ENCODE results near the gene COTL1. TPM values are rescaled to one million over a fixed set of nuclear protein-coding genes. Genes with fewer than 3 reads are reported as not detected.

COTL1 gene, protein sequence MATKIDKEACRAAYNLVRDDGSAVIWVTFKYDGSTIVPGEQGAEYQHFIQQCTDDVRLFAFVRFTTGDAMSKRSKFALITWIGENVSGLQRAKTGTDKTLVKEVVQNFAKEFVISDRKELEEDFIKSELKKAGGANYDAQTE
- total RNA-seq (2011; cell fraction: chromatin; rRNA removed; ENCODE audit: low replicate concordance), result 27.5 and 42.5 TPM in 2 replicates
- total RNA-seq (2011; cell fraction: nucleolus; rRNA removed), result 32.2 and 34.5 TPM in 2 replicates
- 35.0 and 39.8 TPM in 2 replicates for total RNA-seq (2011; cell fraction: nucleoplasm; rRNA removed)
- 117 and 145 TPM in 2 replicates for total RNA-seq (2014; rRNA removed)
- total RNA-seq (2014; rRNA removed; fragmentation: Illumina TruSeq; extraction: Trizol), result 49.5 and 60.5 TPM in 2 replicates
- 71.8 and 72.5 TPM in 2 replicates for total RNA-seq (2015; rRNA removed; fragmentation: Illumina TruSeq; extraction: Trizol)
- 185 and 186 TPM in 2 replicates for total RNA-seq (2021)
- 33.9 and 39.4 TPM in 2 replicates for polyA plus RNA-seq (2011; rRNA removed)
- 54.4 and 79.1 TPM in 2 replicates for polyA plus RNA-seq (2011; cell fraction: cytosol; rRNA removed)
- polyA plus RNA-seq (2011; cell fraction: nucleus; rRNA removed), result 33.5 and 46.0 TPM in 2 replicates
- polyA plus RNA-seq (2012), result 111 and 131 TPM in 2 replicates
- 161 TPM in 2 replicates for polyA plus RNA-seq (2014; fragmentation: Illumina TruSeq; extraction: Trizol)
- polyA plus RNA-seq (2014; fragmentation: Nextera tagmentation; extraction: Ambion mirVana), result 10 to 100 TPM; 27.7 to 33.4 TPM
- polyA plus RNA-seq (2014; rRNA removed), result 91.2 and 100 TPM in 2 replicates
- 21.2 and 25.2 TPM in 2 replicates for polyA minus RNA-seq (2011; rRNA and poly(A)+ RNA removed)
- polyA minus RNA-seq (2011; cell fraction: cytosol; rRNA and poly(A)+ RNA removed), result 32.1 and 32.6 TPM in 2 replicates
- polyA minus RNA-seq (2011; cell fraction: nucleus; rRNA and poly(A)+ RNA removed), result 15.1 and 19.7 TPM in 2 replicates
- Bru-seq, nascent RNA, result percentile 77 among the genes with signal in this experiment
- percentile 63 among the genes with signal in this experiment for BruChase-seq, experiment 1, labeled RNA remaining after a 2-hour chase
- percentile 62 among the genes with signal in this experiment for BruChase-seq, experiment 2, labeled RNA remaining after a 6-hour chase
- long read RNA-seq, experiment 1, transcript COTL1-201 (4 exons, 1,843 nt), result major isoform, 197 of 522 reads
- long read RNA-seq, experiment 1, transcript COTL1-202 (2 exons, 781 nt), result minor isoform, 8 of 522 reads
- long read RNA-seq, experiment 1, partial matches to known transcripts, result 7 of 522 reads
- long read RNA-seq, experiment 1, other reads (novel, unspliced or antisense), result 310 of 522 reads
- long read RNA-seq, experiment 2, transcript COTL1-201 (4 exons, 1,843 nt), result major isoform, 102 of 173 reads
- long read RNA-seq, experiment 2, partial matches to known transcripts, result 6 of 173 reads
- long read RNA-seq, experiment 2, other reads (novel, unspliced or antisense), result 61 of 173 reads
- long read RNA-seq, experiment 3, transcript COTL1-201 (4 exons, 1,843 nt), result major isoform, 141 of 160 reads
- long read RNA-seq, experiment 3, partial matches to known transcripts, result 1 of 160 reads
- long read RNA-seq, experiment 3, other reads (novel, unspliced or antisense), result 16 of 160 reads

DNA sequence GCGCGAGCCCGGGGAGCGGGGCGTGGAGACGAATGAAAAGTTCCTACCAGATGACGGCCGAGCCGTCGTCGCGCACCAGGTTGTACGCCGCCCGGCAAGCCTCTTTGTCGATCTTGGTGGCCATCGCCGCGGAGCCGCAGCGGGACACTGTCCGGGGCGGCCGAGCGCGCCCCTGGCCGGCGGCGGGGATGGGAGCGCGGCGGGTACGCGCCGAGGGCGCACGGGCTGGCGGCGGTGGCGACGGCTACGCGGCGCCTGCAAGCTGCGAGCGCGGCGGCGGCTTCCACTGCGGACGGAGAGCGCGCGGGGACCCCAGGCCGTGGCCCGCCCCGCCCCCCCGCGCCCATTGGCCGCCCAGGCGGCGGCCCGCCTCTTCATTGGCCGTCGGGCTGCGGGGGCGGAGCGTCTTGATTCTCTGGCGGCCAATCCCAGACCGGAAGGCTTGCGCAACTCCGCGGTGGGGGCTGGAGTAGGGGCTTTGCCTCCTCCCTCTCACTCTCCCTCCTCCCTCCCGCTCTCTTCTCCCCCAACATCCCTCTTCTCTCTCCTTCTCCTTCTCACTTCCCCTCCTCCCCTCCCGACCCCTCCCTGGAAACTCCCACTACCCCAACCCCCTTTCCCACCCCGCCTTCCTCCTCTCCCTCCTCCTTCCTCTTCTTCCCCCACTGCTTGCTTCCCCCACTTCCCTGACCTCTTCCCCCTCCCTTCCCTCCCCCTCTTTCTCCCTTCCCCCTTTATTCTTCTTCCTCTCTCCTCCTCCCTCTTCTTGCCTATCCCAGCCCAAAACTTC, at the start of gene COTL1:
Gene COTL1, minus strand, starts transcription at position 288 of the 790 bp plus-strand sequence. Its CDS starts 164 bp downstream, at position 124.
- FAIRE-seq (peak; percentile 67), DNase-seq (ENCODE audit: extremely low read depth in 1 of 4, low spot score in 3 of 4) (peak; percentile 99), ATAC-seq (peak; percentile 88)
- no peaks in the 10 kb centered on the region; the same call in none of the 2 replicates for H4K20me1 ChIP-seq (replicated peaks; ENCODE audit: control insufficient read depth, insufficient read depth, low read length)
- H3K4me1 ChIP-seq (replicated peaks in 1 of 2; ENCODE audit: control insufficient read depth in 2 of 2, insufficient read depth in 2 of 2, low read length in 2 of 2), result peaks cover 19 to 31% of the 10 kb centered on the region in 2 experiments; a peak in 4 of 5 replicates
- no peaks in the 10 kb centered on the region for H3K9me3 ChIP-seq (replicated peaks; ENCODE audit: control insufficient read depth, insufficient read depth, low read depth, low read length)
- peak within 1 kb of the TSS; percentile 57 for H3K4me3 ChIP-seq
- POLR2A ChIA-PET, result interaction anchor here (0.6 to 1.4 kb wide), 6 partner anchors 10 to 436 kb away, joined by 3 to 4 read pairs (median 3); no protein-coding TSS in a partner anchor
- no TSS peak for BruUV-seq (replicated peaks)
- WGBS (ENCODE audit: insufficient coverage, low coverage, missing lambda C conversion rate), result under 1% methylated on average over 60 of the region's 76 CpGs
- peaks cover 35% of the 10 kb centered on the region for H3K79me2 ChIP-seq (ENCODE audit: control insufficient read depth, insufficient read depth, low read length)
- H3K27me3 ChIP-seq (ENCODE audit: control insufficient read depth in 2 of 2, insufficient read depth in 2 of 2, low read length in 2 of 2), result no peaks in the 10 kb centered on the region
- H3K9ac ChIP-seq (ENCODE audit: insufficient read depth in 1 of 2, low read depth in 2 of 2, low read length in 2 of 2), result peak within 1 kb of the TSS; percentile 62 to 94
- peak within 1 kb of the TSS; percentile 85 for H3K4me2 ChIP-seq (ENCODE audit: insufficient read depth, low read length)
- no peaks in the 10 kb centered on the region for H3K9me1 ChIP-seq (ENCODE audit: control insufficient read depth, insufficient read depth, low read length)
- intact Hi-C loops (cut with micrococcal nuclease), result loop anchor here (1.0 to 5.0 kb wide), 3 partner anchors 23 to 107 kb away; no protein-coding TSS in a partner anchor
- CTCF ChIA-PET (ENCODE audit: low intra/inter-chr PET ratio), result interaction anchor here (0.6 to 6.3 kb wide), 2 partner anchors 97 to 106 kb away, joined by 3 to 120 read pairs; no protein-coding TSS in a partner anchor
- in situ Hi-C loops (cut with MboI), result no loop called here
- H3K27ac ChIP-seq (ENCODE audit: extremely low read depth, low read depth, low read length), result peak within 1 kb of the TSS; percentile 69
- H2AFZ ChIP-seq (ENCODE audit: low read depth, low read length), result peak within 1 kb of the TSS; percentile 94
- H3K36me3 ChIP-seq (ENCODE audit: control insufficient read depth, insufficient read depth, low read length), result peaks cover 28% of the 10 kb centered on the region; the same call in 2 of the 3 replicates
- TF ChIP-seq, protein P1, sequence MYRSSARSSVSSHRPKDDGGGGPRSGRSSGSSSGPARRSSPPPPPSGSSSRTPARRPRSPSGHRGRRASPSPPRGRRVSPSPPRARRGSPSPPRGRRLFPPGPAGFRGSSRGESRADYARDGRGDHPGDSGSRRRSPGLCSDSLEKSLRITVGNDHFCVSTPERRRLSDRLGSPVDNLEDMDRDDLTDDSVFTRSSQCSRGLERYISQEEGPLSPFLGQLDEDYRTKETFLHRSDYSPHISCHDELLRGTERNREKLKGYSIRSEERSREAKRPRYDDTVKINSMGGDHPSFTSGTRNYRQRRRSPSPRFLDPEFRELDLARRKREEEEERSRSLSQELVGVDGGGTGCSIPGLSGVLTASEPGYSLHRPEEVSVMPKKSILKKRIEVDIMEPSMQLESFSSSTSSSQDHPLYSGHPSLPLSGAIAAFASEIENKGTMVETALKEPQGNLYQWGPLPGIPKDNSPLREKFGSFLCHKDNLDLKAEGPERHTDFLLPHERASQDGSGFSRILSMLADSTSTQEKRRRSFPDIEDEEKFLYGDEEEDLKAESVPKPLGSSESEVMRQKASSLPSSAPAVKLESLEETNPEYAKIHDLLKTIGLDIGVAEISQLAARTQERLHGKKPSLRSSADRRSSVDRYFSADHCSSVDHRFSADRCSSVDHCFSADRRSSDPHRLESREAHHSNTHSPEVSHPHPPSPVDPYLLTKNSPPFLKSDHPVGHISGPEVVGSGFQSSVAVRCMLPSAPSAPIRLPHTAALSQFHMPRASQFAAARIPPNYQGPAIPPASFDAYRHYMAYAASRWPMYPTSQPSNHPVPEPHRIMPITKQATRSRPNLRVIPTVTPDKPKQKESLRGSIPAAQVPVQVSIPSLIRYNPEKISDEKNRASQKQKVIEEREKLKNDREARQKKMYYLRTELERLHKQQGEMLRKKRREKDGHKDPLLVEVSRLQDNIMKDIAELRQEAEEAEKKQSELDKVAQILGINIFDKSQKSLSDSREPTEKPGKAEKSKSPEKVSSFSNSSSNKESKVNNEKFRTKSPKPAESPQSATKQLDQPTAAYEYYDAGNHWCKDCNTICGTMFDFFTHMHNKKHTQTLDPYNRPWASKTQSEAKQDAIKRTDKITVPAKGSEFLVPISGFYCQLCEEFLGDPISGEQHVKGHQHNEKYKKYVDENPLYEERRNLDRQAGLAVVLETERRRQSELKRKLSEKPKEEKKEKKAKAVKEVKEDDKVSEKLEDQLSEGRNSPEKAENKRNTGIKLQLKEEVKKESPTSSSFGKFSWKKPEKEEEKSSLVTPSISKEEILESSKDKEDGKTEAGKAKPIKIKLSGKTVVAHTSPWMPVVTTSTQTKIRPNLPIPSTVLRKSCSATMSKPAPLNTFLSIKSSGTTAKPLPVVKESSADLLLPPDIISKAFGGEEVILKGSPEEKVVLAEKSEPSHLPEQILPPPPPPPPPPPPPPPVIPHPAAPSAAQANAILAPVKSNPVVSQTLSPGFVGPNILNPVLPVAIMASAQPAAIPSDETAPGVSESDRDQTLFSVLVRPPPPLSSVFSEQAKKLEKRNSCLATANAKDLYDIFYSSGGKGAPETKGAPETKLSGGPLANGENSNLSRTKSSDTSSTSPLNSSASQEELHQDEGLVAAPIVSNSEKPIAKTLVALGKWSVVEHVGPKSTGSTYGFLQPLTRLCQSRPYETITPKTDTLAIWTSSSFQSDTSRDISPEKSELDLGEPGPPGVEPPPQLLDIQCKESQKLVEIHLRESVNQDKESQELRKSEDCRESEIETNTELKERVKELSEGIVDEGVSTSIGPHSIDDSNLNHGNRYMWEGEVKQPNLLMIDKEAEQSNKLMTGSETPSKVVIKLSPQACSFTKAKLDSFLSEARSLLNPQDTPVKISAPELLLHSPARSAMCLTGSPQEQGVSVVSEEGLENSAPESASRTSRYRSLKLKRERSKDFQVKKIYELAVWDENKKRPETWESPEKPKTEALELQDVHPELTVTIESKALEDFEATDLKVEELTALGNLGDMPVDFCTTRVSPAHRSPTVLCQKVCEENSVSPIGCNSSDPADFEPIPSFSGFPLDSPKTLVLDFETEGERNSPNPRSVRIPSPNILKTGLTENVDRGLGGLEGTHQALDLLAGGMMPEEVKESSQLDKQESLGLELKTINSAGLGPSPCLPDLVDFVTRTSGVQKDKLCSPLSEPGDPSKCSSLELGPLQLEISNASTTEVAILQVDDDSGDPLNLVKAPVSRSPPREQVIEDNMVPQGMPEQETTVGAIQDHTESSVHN (IDR thresholded peaks at IDR 0.05; ENCODE audit: borderline replicate concordance in 1 of 2, low read depth in 1 of 2), result no peak

All from K562 (cell line).